ENCODE results near the gene RNF115. TPM values are rescaled to one million over a fixed set of nuclear protein-coding genes. Genes with fewer than 3 reads are reported as not detected.
"Not testable (repeated sequence)": the region's sequence is repeated elsewhere in the genome, so short reads cannot be mapped to it uniquely, and the experiment has no call there.

Gene RNF115
- total and polyA plus RNA-seq, 5 experiments from 2014 or later = 5.8 to 18.9 (median 6.6) TPM

DNA sequence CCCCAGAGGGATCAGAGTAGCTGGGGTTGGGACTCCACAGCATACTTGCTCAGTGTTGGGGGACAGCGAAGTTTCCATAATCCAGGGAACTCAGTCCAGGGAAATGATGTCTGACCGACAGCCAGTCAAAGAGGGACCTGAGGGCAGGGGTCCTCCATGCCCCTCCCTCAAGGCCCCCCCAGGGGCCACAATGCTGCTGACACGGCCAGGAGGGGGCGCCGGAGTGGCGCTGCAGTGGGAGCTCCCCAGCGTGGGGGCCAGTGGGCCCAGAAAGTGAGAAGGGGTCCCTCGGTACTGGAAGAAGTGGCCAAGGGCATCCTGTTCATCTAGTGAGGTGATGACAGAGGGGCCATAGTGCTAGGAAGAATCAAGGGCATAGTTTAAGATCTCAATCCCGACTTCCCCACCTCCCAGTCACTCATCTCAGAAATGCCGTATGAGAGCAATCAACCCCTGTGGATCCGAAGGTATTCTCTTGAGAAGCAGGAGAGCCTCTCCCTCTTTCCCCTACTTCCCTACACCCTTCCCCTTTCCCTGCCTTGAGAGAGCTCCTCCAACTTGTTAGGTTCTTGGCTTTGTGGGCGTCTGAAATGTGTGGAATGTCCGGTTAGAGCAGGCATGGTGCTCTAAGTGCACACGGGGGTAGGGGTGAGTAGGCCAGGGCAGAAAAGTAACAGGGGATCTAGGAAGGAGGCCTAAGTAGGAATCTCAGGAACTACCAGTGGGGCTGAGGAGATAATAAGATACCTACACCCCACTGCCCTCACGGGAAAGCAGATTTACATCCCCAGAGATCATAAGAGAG lies 25.7 kb upstream of the RNF115 start:
- POLR2A ChIA-PET = interaction anchor here (2.7 kb wide), 1 partner anchor 10 kb away, joined by 12 read pairs; the partner anchor contains the start of gene PIAS3
- ATAC-seq (no peak), DNase-seq (no peak)
- peak overlapping the region in 6 of 10 donors; percentile 17 to 65 (median 29) for H3K27ac Mint-ChIP-seq
- peaks cover 0 to 36% (median 6%) of the 10 kb centered on the region in 3 donors for H3K36me3 Mint-ChIP-seq
- H3K4me1 Mint-ChIP-seq = peaks cover 9 to 14% (median 13%) of the 10 kb centered on the region in 4 donors
- no peaks in the 10 kb centered on the region for H3K9me3 Mint-ChIP-seq
- no peaks in the 10 kb centered on the region for H3K27me3 Mint-ChIP-seq
- H3K4me3 Mint-ChIP-seq = no peak overlapping the region

DNA sequence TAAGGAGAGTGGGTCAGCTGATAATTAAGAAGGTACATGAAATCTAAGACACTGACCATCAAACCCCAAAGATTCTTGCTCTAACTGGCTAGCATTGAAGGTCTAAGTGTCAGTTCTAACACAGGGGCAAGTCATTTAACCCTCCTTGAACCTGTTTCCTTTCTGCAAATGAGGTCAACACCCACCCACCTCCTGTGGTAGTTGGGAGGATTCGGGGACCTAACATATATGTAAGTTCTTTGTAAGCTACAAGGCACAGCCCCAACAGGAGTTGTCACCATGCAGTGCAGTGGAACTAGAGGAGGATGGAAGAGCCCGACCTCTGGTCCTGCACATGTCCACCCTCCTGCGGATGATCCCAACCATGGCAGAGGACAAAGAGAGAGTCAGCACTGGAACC lies 23.9 kb upstream of the RNF115 start:
- Mint-ChIP-seq H3K27ac (peak overlapping the region in 5 of 10 donors; percentile 18 to 75 (median 45)), H3K4me1 (peaks cover 9 to 14% (median 13%) of the 10 kb centered on the region in 4 donors), H3K4me3 (no peak overlapping the region), H3K27me3 (no peaks in the 10 kb centered on the region), H3K36me3 (peaks cover 0 to 22% (median 2%) of the 10 kb centered on the region in 3 donors), H3K9me3 (no peaks in the 10 kb centered on the region)
- DNase-seq (no peak), ATAC-seq (no peak)
- POLR2A ChIA-PET = interaction anchor here (0.6 to 6.6 kb wide), 2 partner anchors 10 to 167 kb away, joined by 4 to 96 read pairs; partner anchors contain the start of gene PIAS3

DNA sequence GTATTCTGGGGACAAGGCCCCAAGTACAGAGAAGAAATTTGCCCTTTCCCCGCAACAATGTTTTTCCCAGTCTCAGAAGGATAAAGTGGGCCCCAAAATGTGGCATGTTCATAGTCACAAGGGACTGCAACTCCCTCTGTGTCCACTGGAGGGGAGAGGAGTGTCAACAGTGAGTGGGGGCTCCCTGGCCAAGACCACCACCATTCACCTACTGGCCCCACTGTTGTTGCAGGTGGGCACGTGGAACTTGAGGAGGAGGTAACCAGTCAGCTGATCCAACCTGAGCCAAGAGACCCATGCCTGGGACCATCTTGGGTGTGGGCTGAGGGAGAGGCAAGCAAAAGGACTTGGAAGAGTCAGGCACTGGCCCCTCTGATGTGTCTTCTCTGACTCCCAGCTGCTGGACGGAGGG lies 22.3 kb upstream of the RNF115 start:
- H3K36me3 Mint-ChIP-seq = peaks cover 0 to 26% (median 0%) of the 10 kb centered on the region in 3 donors
- ATAC-seq (peak; percentile 41 to 57), DNase-seq (peak in 6 of 10 donors; percentile 23 to 40 (median 32))
- peak overlapping the region in 1 of 10 donors; percentile 22 for H3K4me3 Mint-ChIP-seq
- H3K9me3 Mint-ChIP-seq = no peaks in the 10 kb centered on the region
- H3K27me3 Mint-ChIP-seq = no peaks in the 10 kb centered on the region
- H3K4me1 Mint-ChIP-seq = peaks cover 9 to 14% (median 13%) of the 10 kb centered on the region in 4 donors
- POLR2A ChIA-PET = interaction anchor here (0.5 to 6.6 kb wide), 9 partner anchors 11 to 166 kb away, joined by 4 to 96 read pairs (median 7); partner anchors contain the start of genes LIX1L, PIAS3, RBM8A and TXNIP
- H3K27ac Mint-ChIP-seq = peak overlapping the region in 6 of 10 donors; percentile 71 to 87 (median 76)

DNA sequence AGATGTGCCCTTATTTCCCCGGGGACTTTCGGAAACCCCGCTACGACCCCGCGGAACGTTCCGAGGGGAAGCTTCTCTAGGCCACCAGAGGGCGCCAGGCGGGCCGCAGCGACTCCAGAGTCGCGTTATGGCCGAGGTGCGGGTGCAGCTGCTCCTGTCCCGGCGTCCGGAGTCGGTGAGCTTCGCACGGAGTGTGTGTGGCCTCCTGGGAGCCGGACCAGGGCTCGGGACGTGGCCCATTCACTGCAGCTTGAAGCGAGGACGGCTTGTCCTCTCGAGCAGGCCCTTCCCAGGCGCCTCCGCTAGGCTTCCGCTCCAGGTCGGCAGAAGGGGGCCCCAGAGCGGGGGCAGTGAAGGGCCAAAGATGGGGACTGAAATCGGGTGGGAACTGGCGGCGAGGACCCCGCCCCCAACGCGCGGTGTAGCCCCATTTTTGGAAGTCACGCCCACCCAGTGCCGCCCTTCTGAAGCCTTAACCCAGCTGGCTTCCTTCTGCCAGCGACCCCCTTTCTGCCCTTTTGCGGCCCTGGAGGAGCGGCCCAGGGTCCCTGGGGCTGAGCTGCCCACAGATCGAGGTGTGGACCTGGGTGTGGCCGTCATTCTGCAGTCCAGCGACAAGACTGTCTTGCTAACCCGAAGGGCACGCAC lies 21.7 kb upstream of the RNF115 start, which contains the start of gene NUDT17:
Gene NUDT17, plus strand, starts transcription at position 117 of the 648 bp plus-strand sequence. Its CDS starts 11 bp downstream, at position 128.
- Mint-ChIP-seq H3K4me3 (peak within 1 kb of the TSS in 1 of 10 donors; percentile 22), H3K4me1 (peaks cover 9 to 14% (median 13%) of the 10 kb centered on the region in 4 donors), H3K27me3 (no peaks in the 10 kb centered on the region), H3K9me3 (no peaks in the 10 kb centered on the region), H3K36me3 (peaks cover 0 to 27% (median 2%) of the 10 kb centered on the region in 3 donors), H3K27ac (peak within 1 kb of the TSS in 6 of 10 donors; percentile 71 to 87 (median 76))
- DNase-seq (peak; percentile 53 to 87 (median 74)), ATAC-seq (peak; percentile 83 to 84)
- POLR2A ChIA-PET = interaction anchor here (0.5 to 6.6 kb wide), 19 partner anchors 12 to 192 kb away, joined by 3 to 96 read pairs (median 5); partner anchors contain the start of genes ANKRD35, LIX1L, PEX11B and PIAS3

DNA sequence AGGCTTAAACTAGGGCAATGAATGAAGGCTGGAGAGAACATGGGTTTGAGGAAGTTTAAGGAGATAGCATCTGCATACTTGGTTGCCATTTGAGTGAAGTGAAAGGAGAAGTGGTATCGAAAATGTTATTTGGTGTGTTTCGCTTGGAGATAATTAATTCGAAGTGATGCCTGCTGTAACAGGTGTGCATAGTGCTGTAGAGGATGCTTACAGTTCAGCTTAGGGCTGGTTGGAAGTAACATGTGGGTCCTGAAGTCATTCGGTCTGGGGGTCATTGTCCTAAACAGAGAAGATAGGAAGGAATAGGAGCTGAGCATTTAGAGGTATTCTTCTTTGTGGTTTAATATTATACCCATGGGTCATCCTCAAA lies 21.2 kb upstream of the RNF115 start:
- Mint-ChIP-seq H3K36me3 (peaks cover 0 to 31% (median 5%) of the 10 kb centered on the region in 3 donors), H3K4me3 (no peak overlapping the region), H3K4me1 (peaks cover 7 to 14% (median 11%) of the 10 kb centered on the region in 4 donors), H3K9me3 (no peaks in the 10 kb centered on the region), H3K27ac (no peak overlapping the region), H3K27me3 (no peaks in the 10 kb centered on the region)
- POLR2A ChIA-PET = interaction anchor here (0.5 to 6.6 kb wide), 19 partner anchors 13 to 193 kb away, joined by 3 to 96 read pairs (median 5); partner anchors contain the start of genes ANKRD35, LIX1L, PEX11B and PIAS3
- ATAC-seq = peak; percentile 65 to 69
- DNase-seq = no peak

DNA sequence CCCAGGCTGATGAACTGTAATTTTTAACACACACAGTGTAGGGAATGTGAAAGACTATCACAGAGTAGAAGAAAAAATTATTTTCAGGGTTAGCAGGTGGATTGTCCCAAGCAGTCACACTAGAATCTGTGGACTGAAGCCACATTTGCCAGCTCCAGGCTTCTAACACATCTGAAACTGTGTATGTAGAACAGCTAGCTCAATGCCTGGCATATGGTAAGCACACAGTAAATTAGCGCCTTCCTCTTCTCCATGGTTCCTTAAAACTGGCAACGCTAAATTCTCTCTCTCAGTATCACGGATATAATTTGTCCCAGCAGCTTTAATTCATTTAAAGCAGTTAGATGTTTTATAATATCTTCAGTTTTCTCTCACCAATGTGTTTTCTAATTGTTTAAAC lies 19.1 kb upstream of the RNF115 start:
- DNase-seq (no peak), ATAC-seq (no peak)
- Mint-ChIP-seq H3K4me1 (peaks cover 6 to 8% (median 7%) of the 10 kb centered on the region in 4 donors), H3K4me3 (no peak overlapping the region), H3K27me3 (no peaks in the 10 kb centered on the region), H3K36me3 (peaks cover 0 to 45% (median 13%) of the 10 kb centered on the region in 3 donors), H3K27ac (no peak overlapping the region), H3K9me3 (no peaks in the 10 kb centered on the region)
- POLR2A ChIA-PET = interaction anchor here (0.6 to 6.6 kb wide), 2 partner anchors 15 to 169 kb away, joined by 3 to 96 read pairs; partner anchors contain the start of gene PIAS3

- DNase-seq = no peak
- no peak for ATAC-seq
- POLR2A ChIA-PET = no interaction called here
- Mint-ChIP-seq H3K27me3 (no peaks in the 10 kb centered on the region), H3K9me3 (no peaks in the 10 kb centered on the region), H3K36me3 (peaks cover 0 to 88% (median 29%) of the 10 kb centered on the region in 3 donors), H3K4me3 (no peak overlapping the region), H3K4me1 (peaks cover 0 to 2% (median 0%) of the 10 kb centered on the region in 4 donors), H3K27ac (no peak overlapping the region)
Observed at GRCh38 chr1:145837656-145838055, 13.8 kb upstream of the RNF115 start.

- H3K27ac Mint-ChIP-seq, POLR2A ChIA-PET, H3K27me3 Mint-ChIP-seq, DNase-seq, ATAC-seq, H3K9me3 Mint-ChIP-seq, H3K4me3 Mint-ChIP-seq: not testable (repeated sequence)
- Mint-ChIP-seq H3K4me1 (peaks cover 6 to 19% (median 16%) of the 10 kb centered on the region in 4 donors), H3K36me3 (peaks cover 18 to 92% (median 40%) of the 10 kb centered on the region in 3 donors)
Observed at GRCh38 chr1:145830810-145831209, 6.9 kb upstream of the RNF115 start.

DNA sequence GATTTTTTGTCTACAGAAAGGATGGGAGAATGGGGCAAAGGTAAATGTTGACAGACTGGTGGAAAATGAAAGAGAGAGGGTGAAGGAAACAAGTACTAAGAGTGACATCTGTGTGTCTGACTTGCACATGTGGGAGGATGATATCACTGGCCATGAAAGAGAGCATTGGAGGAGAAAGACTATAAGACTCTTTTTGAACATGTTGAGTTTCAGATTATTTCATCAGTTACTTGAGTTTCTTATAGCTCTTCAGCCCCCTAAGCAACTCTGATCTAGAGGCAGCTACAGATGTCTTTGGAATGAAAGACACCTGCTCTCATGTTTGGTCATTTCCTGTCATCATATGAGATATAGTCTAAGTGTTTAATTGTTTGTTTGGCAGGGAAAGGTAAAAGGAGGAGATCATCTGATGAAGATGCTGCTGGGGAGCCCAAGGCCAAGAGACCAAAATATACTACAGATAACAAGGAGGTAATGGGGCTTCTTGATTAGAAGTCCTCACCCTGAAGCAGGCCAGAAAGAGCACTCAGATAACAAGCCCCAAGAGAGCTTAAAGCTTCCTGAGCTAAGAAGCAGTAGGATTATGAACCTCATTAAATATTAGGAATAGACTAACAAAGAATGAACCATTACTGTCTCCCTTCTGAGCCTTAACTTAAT lies 4.6 kb upstream of the RNF115 start:
- Mint-ChIP-seq H3K4me1 (peaks cover 18 to 36% (median 22%) of the 10 kb centered on the region in 4 donors), H3K27ac (peak overlapping the region in 3 of 10 donors; percentile 35 to 63 (median 44)), H3K27me3 (no peaks in the 10 kb centered on the region), H3K4me3 (no peak overlapping the region), H3K9me3 (no peaks in the 10 kb centered on the region), H3K36me3 (peaks cover 18 to 76% (median 38%) of the 10 kb centered on the region in 3 donors)
- ATAC-seq (no peak), DNase-seq (no peak)
- POLR2A ChIA-PET = interaction anchor here (0.7 to 1.4 kb wide), 3 partner anchors 17 to 103 kb away, joined by 3 to 4 read pairs (median 3); partner anchors contain the start of gene NUDT17

- no peak overlapping the region for H3K4me3 Mint-ChIP-seq
- no peaks in the 10 kb centered on the region for H3K27me3 Mint-ChIP-seq
- H3K4me1 Mint-ChIP-seq = peaks cover 18 to 36% (median 22%) of the 10 kb centered on the region in 4 donors
- POLR2A ChIA-PET = interaction anchor here (0.7 to 1.4 kb wide), 4 partner anchors 18 to 104 kb away, joined by 3 to 4 read pairs (median 3); partner anchors contain the start of gene NUDT17
- DNase-seq (no peak), ATAC-seq (no peak)
- peak overlapping the region in 3 of 10 donors; percentile 35 to 63 (median 55) for H3K27ac Mint-ChIP-seq
- no peaks in the 10 kb centered on the region for H3K9me3 Mint-ChIP-seq
- peaks cover 18 to 71% (median 33%) of the 10 kb centered on the region in 3 donors for H3K36me3 Mint-ChIP-seq
Observed at GRCh38 chr1:145827966-145828365, 4.1 kb upstream of the RNF115 start.

DNA sequence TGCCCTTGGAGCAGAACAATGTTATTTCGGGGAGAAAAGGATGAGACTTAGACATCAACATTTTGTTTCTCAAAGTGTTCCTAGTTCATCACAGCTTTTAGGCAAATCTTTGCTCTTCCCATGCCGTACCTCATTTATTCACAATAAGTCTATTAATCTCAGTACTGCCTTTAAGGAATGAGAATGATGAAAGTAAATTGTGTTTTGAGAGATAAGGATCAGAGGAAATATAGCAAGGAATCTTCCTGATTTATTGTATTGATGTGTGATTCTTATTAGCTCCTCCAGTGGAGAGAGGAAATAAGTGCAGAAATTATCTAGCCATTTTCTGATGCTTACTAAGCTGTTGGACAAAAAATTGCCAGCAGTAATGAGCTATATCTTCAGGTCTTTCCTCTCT lies 2.1 kb upstream of the RNF115 start:
- Mint-ChIP-seq H3K27ac (peak overlapping the region in 3 of 10 donors; percentile 35 to 56 (median 43)), H3K36me3 (peaks cover 12 to 56% (median 22%) of the 10 kb centered on the region in 3 donors)

More for the DNA sequence above, 2.1 kb upstream of the RNF115 start:
- ATAC-seq (no peak), DNase-seq (no peak)
- H3K27me3 Mint-ChIP-seq = no peaks in the 10 kb centered on the region
- POLR2A ChIA-PET = interaction anchor here (0.6 to 3.3 kb wide), 5 partner anchors 19 to 225 kb away, joined by 3 to 10 read pairs (median 5); partner anchors contain the start of genes NUDT17, PIAS3 and RBM8A
- no peaks in the 10 kb centered on the region for H3K9me3 Mint-ChIP-seq
- H3K4me3 Mint-ChIP-seq = peak overlapping the region in 9 of 10 donors; percentile 24 to 99 (median 60)
- H3K4me1 Mint-ChIP-seq = peaks cover 15 to 38% (median 22%) of the 10 kb centered on the region in 4 donors
